Glutamatergic neuron (in vitro differentiated cells): ENCODE data around the gene PLAC8L1. TPM values are rescaled to one million over a fixed set of nuclear protein-coding genes. Genes with fewer than 3 reads are reported as not detected.

Source experiments
- DNase-seq: peaks from one replicate; pipeline ENCODE4 v3.0.0; 2022
- H3K27ac Mint-ChIP-seq: one replicate; pipeline ENCODE4 v1.8.0; 2020; ENCODE audit warnings: mild to moderate bottlenecking, mixed read lengths, inconsistent platforms; ENCODE audit not compliant: unreplicated experiment
- H3K27me3 Mint-ChIP-seq: one replicate; pipeline ENCODE4 v1.8.0; 2020; ENCODE audit warnings: mild to moderate bottlenecking, moderate library complexity, mixed read lengths, inconsistent platforms; ENCODE audit not compliant: unreplicated experiment
- H3K36me3 Mint-ChIP-seq: one replicate; pipeline ENCODE4 v1.8.0; 2020; ENCODE audit warnings: mild to moderate bottlenecking, mixed read lengths, inconsistent platforms; ENCODE audit not compliant: unreplicated experiment
- H3K4me1 Mint-ChIP-seq: one replicate; pipeline ENCODE4 v1.8.0; 2020; ENCODE audit warnings: mild to moderate bottlenecking, low read depth, mixed read lengths, inconsistent platforms; ENCODE audit not compliant: unreplicated experiment
- H3K4me3 Mint-ChIP-seq: one replicate; pipeline ENCODE4 v1.8.0; 2020; ENCODE audit warnings: mild to moderate bottlenecking, mixed read lengths, inconsistent platforms; ENCODE audit not compliant: unreplicated experiment
- H3K9me3 Mint-ChIP-seq: one replicate; pipeline ENCODE4 v1.8.0; 2020; ENCODE audit warnings: mild to moderate bottlenecking, moderate library complexity, mixed read lengths, inconsistent platforms; ENCODE audit not compliant: unreplicated experiment
- long read RNA-seq: library from polyadenylated mRNA; unstranded; transcript quantifications from one replicate; pipeline ENCODE4 v2.0.0, GENCODE V29; 2020; ENCODE audit not compliant: unreplicated experiment
- total RNA-seq: library from RNA; stranded (reverse); fragmentation: NEBNext Ultra II Directional; extraction: Animal tissue kit (Norgen Biotek cat#: 25700); gene quantifications from one replicate; pipeline ENCODE4 v1.2.1, GENCODE V29; 2021; ENCODE audit not compliant: unreplicated experiment
- TF ChIP-seq, protein P1 (sequence below): fragments of 200-600 bp; sonication (generic); IDR thresholded peaks from one replicate; pipeline ENCODE4 v1.5.0; 2021; ENCODE audit not compliant: partially characterized antibody, unreplicated experiment

Gene PLAC8L1, protein sequence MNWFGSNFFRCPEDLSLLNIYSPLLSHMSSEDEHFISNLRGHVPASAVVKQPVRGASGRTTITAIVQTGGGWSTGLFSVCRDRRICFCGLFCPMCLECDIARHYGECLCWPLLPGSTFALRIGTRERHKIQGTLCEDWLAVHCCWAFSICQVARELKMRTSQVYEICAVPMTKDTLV
- 2.2 TPM for total RNA-seq
- long read RNA-seq, result 0 reads

DNA sequence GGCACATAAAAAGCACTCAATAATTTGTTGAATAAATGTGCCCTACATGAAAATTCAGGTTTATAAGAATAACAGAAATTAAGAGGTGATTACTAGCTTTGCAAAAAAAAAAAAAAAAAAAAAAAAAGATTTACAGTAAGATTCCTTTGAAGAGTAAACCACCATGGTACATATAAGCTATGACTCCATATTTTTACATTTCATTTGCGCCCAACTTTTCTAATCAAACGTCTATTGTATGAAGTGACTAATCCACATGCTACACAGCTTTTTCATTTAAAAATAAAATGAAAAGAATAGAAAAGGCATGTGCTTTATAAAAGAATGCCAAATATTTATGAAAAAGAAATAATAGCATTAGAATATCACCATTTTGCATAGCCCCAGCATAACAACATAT, at the start of gene PLAC8L1:
TSS of gene PLAC8L1 (minus strand) at position 101 of the 400 bp plus-strand sequence. CDS start 1,266 bp downstream, outside the sequence.
- Mint-ChIP-seq H3K4me3 (no peak within 1 kb of the TSS), H3K36me3 (peaks cover 5% of the 10 kb centered on the region), H3K27ac (no peak within 1 kb of the TSS), H3K9me3 (no peaks in the 10 kb centered on the region), H3K27me3 (peaks cover 3% of the 10 kb centered on the region), H3K4me1 (no peaks in the 10 kb centered on the region)
- DNase-seq, result no peak
- TF ChIP-seq, protein P1, sequence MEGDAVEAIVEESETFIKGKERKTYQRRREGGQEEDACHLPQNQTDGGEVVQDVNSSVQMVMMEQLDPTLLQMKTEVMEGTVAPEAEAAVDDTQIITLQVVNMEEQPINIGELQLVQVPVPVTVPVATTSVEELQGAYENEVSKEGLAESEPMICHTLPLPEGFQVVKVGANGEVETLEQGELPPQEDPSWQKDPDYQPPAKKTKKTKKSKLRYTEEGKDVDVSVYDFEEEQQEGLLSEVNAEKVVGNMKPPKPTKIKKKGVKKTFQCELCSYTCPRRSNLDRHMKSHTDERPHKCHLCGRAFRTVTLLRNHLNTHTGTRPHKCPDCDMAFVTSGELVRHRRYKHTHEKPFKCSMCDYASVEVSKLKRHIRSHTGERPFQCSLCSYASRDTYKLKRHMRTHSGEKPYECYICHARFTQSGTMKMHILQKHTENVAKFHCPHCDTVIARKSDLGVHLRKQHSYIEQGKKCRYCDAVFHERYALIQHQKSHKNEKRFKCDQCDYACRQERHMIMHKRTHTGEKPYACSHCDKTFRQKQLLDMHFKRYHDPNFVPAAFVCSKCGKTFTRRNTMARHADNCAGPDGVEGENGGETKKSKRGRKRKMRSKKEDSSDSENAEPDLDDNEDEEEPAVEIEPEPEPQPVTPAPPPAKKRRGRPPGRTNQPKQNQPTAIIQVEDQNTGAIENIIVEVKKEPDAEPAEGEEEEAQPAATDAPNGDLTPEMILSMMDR, result no peak

DNA sequence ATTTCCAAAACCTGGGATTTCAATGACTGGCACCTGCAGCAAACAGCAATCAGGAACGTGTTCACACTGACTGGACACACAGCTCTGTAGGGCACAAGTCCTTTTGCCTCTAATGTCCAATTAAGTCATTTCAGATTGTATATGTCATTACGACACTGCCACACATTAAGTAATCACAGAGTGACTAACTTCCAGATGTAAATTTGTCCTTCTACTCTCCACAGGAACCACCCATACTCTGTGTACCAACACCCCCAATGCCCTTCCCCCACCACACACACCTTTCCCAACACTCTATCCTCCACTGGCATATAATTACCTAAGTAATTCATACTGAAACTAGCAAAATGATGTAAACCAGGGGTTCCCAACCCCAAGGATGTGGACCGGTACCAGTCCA, 46.6 kb upstream of the PLAC8L1 start:
- no peaks in the 10 kb centered on the region for H3K36me3 Mint-ChIP-seq
- no peak overlapping the region for H3K27ac Mint-ChIP-seq
- H3K27me3 Mint-ChIP-seq, result no peaks in the 10 kb centered on the region
- H3K9me3 Mint-ChIP-seq, result no peaks in the 10 kb centered on the region
- TF ChIP-seq, protein P1, result no peak
- DNase-seq, result no peak
- no peak overlapping the region for H3K4me3 Mint-ChIP-seq
- H3K4me1 Mint-ChIP-seq, result no peaks in the 10 kb centered on the region

DNA sequence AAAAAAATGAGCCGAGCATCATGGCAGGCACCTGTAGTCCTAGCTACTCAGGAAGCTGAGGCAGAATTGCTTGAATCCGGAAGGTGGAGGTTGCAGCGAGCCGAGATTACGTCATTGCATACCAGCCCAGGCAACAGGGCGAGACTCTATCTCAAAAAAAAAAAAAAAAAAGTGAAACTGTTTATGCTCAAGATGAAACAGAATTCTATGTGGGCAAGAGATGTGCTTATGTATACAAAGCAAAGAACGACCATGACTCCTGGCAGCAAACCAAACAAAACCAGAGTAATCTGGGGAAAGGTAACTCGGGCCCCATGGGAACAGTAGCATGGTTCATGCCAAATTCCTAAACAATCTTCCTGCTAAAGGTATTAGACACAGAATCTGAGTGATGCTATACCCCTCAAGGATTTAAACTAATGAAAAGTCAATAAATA, 32.6 kb upstream of the PLAC8L1 start:
- TF ChIP-seq, protein P1, result no peak
- peaks cover 2% of the 10 kb centered on the region for H3K27me3 Mint-ChIP-seq
- no peak overlapping the region for H3K27ac Mint-ChIP-seq
- H3K9me3 Mint-ChIP-seq, result no peaks in the 10 kb centered on the region
- no peaks in the 10 kb centered on the region for H3K4me1 Mint-ChIP-seq
- no peaks in the 10 kb centered on the region for H3K36me3 Mint-ChIP-seq
- H3K4me3 Mint-ChIP-seq, result no peak overlapping the region
- no peak for DNase-seq

DNA sequence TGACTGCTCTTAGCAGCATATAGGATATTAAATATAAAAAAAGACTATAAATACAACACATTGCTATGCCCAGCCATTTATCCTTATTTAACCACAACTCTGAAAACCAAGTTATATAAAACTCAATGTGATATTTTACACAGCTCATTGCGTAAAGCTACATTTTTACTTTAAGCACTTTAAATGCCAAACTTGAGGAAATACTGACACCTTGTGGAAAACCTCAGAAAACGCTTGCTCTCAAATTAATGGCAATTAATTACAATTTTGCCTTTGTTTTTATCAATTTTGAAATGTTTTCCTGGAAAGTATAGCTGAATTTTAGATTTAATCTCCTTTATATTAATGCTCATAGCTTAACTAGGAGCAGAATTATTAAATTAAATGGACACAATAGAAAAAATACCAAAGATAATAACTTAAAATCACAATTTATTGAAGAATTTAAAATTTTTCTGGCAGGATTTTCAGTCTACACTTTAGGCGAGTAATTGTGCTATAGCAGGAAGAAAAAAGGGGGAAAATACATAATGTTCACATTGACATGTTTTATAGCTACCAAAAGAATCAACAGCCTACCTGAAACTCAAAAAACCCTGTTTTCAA, 25.2 kb upstream of the PLAC8L1 start:
- Mint-ChIP-seq H3K4me1 (no peaks in the 10 kb centered on the region), H3K27ac (no peak overlapping the region), H3K36me3 (no peaks in the 10 kb centered on the region), H3K4me3 (no peak overlapping the region), H3K9me3 (no peaks in the 10 kb centered on the region), H3K27me3 (no peaks in the 10 kb centered on the region)
- DNase-seq, result no peak
- TF ChIP-seq, protein P1, result peak; percentile 71

DNA sequence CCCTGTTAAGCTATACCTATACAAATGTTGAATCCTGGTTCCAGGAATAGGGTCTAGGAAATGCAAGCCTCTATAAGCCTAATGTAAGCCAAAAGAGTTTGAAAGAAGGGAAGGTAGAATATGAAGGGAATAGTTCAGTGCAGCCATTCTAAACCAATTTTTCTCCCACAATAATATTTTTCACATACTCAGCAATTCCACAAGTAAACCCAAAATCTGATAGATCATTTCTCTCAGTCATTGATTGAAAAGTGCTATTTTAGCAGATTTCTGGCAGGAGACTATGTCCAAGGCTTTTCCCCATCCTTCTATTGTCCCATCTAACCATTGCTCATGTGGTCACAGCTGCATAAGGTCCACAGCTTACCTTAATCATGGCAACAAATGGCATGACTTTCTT, 20.7 kb upstream of the PLAC8L1 start:
- Mint-ChIP-seq H3K9me3 (no peaks in the 10 kb centered on the region), H3K36me3 (peaks cover 6% of the 10 kb centered on the region), H3K4me3 (no peak overlapping the region), H3K27ac (no peak overlapping the region), H3K27me3 (no peaks in the 10 kb centered on the region), H3K4me1 (no peaks in the 10 kb centered on the region)
- TF ChIP-seq, protein P1, result no peak
- no peak for DNase-seq
